ENCODE data around the gene HOXD12.

HOXD12 gene

GRCh38 chr2:176122683-176123410 lies 23.3 kb downstream of the HOXD12 start, which contains the start of gene HOXD9:
HOXD9 (plus strand) TSS chr2:176122719; CDS start chr2:176122769, 50 bp downstream.
- no peak for DNase-seq

- DNase-seq, result no peak
Measured at GRCh38 chr2:176123411-176124109, 24.0 kb downstream of the HOXD12 start.

GRCh38 chr2:176124110-176124946 lies 24.7 kb downstream of the HOXD12 start:
- DNase-seq, result no peak

GRCh38 chr2:176124947-176125771 lies 25.6 kb downstream of the HOXD12 start:
- no peak for DNase-seq

GRCh38 chr2:176125772-176126054 lies 26.1 kb downstream of the HOXD12 start:
- DNase-seq, result no peak

GRCh38 chr2:176126929-176127773 lies 27.6 kb downstream of the HOXD12 start:
- no peak for DNase-seq

- no peak for DNase-seq
Measured at GRCh38 chr2:176127774-176128072, 28.1 kb downstream of the HOXD12 start.

- no peak for DNase-seq
Measured at GRCh38 chr2:176128172-176128981, 28.8 kb downstream of the HOXD12 start.

GRCh38 chr2:176128982-176129796 lies 29.6 kb downstream of the HOXD12 start, which contains the start of gene HOXD8:
HOXD8 (plus strand) TSS chr2:176129705; CDS start chr2:176130367, 662 bp downstream.
- no peak for DNase-seq

GRCh38 chr2:176129813-176130146 lies 30.2 kb downstream of the HOXD12 start:
- no peak for DNase-seq

- DNase-seq, result no peak
Measured at GRCh38 chr2:176130147-176130956, 30.8 kb downstream of the HOXD12 start.

GRCh38 chr2:176130957-176131847 lies 31.6 kb downstream of the HOXD12 start:
- no peak for DNase-seq

GRCh38 chr2:176131848-176132158 lies 32.2 kb downstream of the HOXD12 start:
- DNase-seq, result no peak

- DNase-seq, result no peak
Measured at GRCh38 chr2:176132205-176133171, 32.9 kb downstream of the HOXD12 start.

- DNase-seq, result no peak
Measured at GRCh38 chr2:176133389-176133788, 33.8 kb downstream of the HOXD12 start.

- no peak for DNase-seq
Measured at GRCh38 chr2:176134035-176134434, 34.4 kb downstream of the HOXD12 start.

GRCh38 chr2:176135035-176135440 lies 35.4 kb downstream of the HOXD12 start:
- DNase-seq, result no peak

All from NCI-H1092 treated with DMSO at 0.1 percent for 48 hours (cell line).